Osteoblast (primary cell): ENCODE measurements around the gene MIEF1. TPM values are rescaled to one million over a fixed set of nuclear protein-coding genes. Genes with fewer than 3 reads are reported as not detected.
A peak's percentile ranks its signal among the peaks of the same experiment; 100 is the strongest.

Source experiments
- DNase-seq: peaks from one replicate; pipeline ENCODE4 v3.0.0; 2011; ENCODE audit warnings: low spot score, mixed read lengths; ENCODE audit not compliant: insufficient read length; ENCODE audit errors: missing footprints
- H2AFZ ChIP-seq: 2 replicates; pipeline ENCODE4 v1.6.0; 2011; ENCODE audit warnings: mild to moderate bottlenecking, low read length
- H3K27ac ChIP-seq: 2 replicates; pipeline ENCODE4 v1.5.1; 2011; ENCODE audit warnings: mild to moderate bottlenecking, low read depth, low read length, moderate library complexity
- H3K27me3 ChIP-seq: 2 replicates; pipeline ENCODE4 v1.6.0; 2012; ENCODE audit warnings: mild to moderate bottlenecking, control low read depth, inconsistent platforms, low read length, moderate library complexity; ENCODE audit not compliant: insufficient read depth
- H3K36me3 ChIP-seq: 2 replicates; pipeline ENCODE4 v1.5.1; 2011; ENCODE audit warnings: mild to moderate bottlenecking, low read length, control low read depth, moderate library complexity; ENCODE audit not compliant: insufficient read depth
- H3K4me1 ChIP-seq: 2 replicates; pipeline ENCODE4 v1.5.1; 2011; ENCODE audit warnings: mild to moderate bottlenecking, low read length, control low read depth, moderate library complexity; ENCODE audit not compliant: insufficient read depth
- H3K4me2 ChIP-seq: 2 replicates; pipeline ENCODE4 v1.6.0; 2011; ENCODE audit warnings: mild to moderate bottlenecking, low read length; ENCODE audit not compliant: insufficient read depth
- H3K4me3 ChIP-seq: fragments of 200-600 bp; sonication (generic); 3 replicates; pipeline ENCODE4 v1.5.1; 2012; ENCODE audit warnings: mild to moderate bottlenecking, low read length, inconsistent platforms; ENCODE audit not compliant: insufficient read depth
- H3K79me2 ChIP-seq: 2 replicates; pipeline ENCODE4 v1.6.0; 2012; ENCODE audit warnings: mild to moderate bottlenecking, low read length, control low read depth, inconsistent platforms; ENCODE audit not compliant: insufficient read depth
- H3K9me3 ChIP-seq: 2 replicates; pipeline ENCODE4 v1.5.1; 2011; ENCODE audit warnings: low read depth, low read length, control low read depth
- H4K20me1 ChIP-seq: 2 replicates; pipeline ENCODE4 v1.6.0; 2012; ENCODE audit warnings: mild to moderate bottlenecking, low read length, control low read depth; ENCODE audit not compliant: insufficient read depth
- CTCF ChIP-seq: IDR thresholded peaks from 2 replicates; pipeline ENCODE4 v1.5.1; 2011; ENCODE audit warnings: mild to moderate bottlenecking, low read depth, low read length, moderate library complexity; ENCODE audit errors: extremely low read depth
- total RNA-seq: library from RNA; depleted of rRNA; stranded (reverse); fragments of >200 nt; gene quantifications from 2 replicates; pipeline ENCODE4 v1.2.3, GENCODE V29; 2012

Gene MIEF1
- total RNA-seq, 1 donor = 23.5 TPM

DNA sequence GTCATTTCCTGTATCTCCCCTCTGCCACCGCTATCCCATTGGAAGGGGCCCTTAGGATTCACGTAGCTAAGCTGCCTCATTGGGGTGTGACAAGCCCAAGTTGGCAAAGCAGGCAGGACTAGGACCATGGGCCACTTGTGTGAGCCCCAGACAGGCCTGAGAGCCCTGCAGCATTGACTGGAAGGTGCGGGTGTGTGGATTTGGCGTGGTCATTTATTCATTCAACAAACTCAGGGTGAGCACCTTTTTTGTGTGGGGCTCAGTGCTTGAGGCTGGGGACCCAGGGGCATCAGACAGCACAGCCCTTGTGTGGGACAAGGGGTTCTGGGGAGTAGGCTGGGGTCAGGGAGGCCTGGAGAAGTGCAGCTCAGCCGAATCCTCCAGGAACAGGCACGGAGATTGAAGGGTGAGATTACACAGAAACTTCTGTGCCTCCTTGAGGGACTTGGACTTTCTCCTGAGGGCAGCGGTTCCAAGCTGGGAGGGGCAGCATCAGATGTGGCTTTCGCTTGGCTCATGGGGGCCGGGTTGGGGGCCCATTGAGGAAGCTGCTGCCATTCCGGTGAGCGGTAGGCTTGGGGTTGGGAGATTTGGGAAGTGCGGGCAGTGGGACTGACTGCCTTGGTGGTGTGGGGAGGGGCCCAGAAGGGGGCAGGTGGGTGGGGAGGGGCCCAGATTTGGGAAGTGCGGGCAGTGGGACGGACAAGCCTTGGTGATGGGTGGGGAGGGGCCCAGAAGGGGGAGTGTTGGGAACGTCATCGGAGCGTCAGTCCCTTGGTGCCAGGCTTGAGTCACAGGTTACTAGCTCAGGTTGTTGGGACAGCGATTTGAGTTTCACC, 33.4 kb upstream of the MIEF1 start:
- H3K4me3 ChIP-seq = no peak overlapping the region
- no peak overlapping the region for H3K4me2 ChIP-seq
- H3K36me3 ChIP-seq = no peaks in the 10 kb centered on the region
- H3K4me1 ChIP-seq = peaks cover 5% of the 10 kb centered on the region
- no peaks in the 10 kb centered on the region for H3K27me3 ChIP-seq
- H3K27ac ChIP-seq = no peak overlapping the region
- DNase-seq = no peak
- H3K9me3 ChIP-seq = no peaks in the 10 kb centered on the region
- no peak for TF ChIP-seq CTCF
- no peak overlapping the region for H2AFZ ChIP-seq
- H3K79me2 ChIP-seq = no peaks in the 10 kb centered on the region
- H4K20me1 ChIP-seq = no peaks in the 10 kb centered on the region

DNA sequence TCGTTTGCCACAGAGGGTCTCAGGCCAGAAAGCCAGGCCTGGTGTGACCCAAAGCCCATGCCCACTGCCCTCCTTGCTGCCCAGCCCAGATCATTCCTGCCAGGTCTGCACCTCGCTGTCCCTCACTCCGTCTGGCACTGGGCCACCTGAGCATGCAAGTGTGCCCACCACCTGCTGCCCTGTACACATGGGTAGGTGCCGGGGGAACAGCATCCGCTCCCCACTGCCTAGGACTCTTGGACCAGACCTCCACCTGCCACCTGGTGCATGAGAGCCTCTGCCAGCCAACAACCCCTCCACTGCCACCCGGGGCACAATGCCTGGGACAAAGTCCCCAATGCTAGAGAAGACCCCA, 32.8 kb upstream of the MIEF1 start:
- Histone ChIP-seq H3K4me2 (no peak overlapping the region), H3K79me2 (no peaks in the 10 kb centered on the region), H3K9me3 (no peaks in the 10 kb centered on the region), H3K4me1 (peaks cover 5% of the 10 kb centered on the region), H3K27ac (no peak overlapping the region), H2AFZ (no peak overlapping the region), H3K27me3 (no peaks in the 10 kb centered on the region), H4K20me1 (no peaks in the 10 kb centered on the region), H3K4me3 (no peak overlapping the region), H3K36me3 (no peaks in the 10 kb centered on the region)
- no peak for TF ChIP-seq CTCF
- no peak for DNase-seq

- Histone ChIP-seq H3K4me2 (no peak overlapping the region), H3K36me3 (no peaks in the 10 kb centered on the region), H3K4me1 (peaks cover 5% of the 10 kb centered on the region), H3K79me2 (no peaks in the 10 kb centered on the region), H3K9me3 (no peaks in the 10 kb centered on the region), H3K27me3 (no peaks in the 10 kb centered on the region), H3K27ac (no peak overlapping the region), H3K4me3 (no peak overlapping the region), H2AFZ (no peak overlapping the region), H4K20me1 (no peaks in the 10 kb centered on the region)
- TF ChIP-seq CTCF = no peak
- peak; percentile 64 for DNase-seq
Observed at GRCh38 chr22:39469681-39470450, 32.2 kb upstream of the MIEF1 start.
